GM12873 (cell line): ENCODE measurements around the gene PCYT2.

Experiments
- CTCF ChIP-seq: IDR thresholded peaks from 2 replicates; pipeline ENCODE4 v1.5.1; 2012; ENCODE audit warnings: low read depth, mild to moderate bottlenecking, moderate library complexity, low read length, control low read depth; ENCODE audit not compliant: insufficient read depth; ENCODE audit errors: missing control alignments

The PCYT2 gene

DNA sequence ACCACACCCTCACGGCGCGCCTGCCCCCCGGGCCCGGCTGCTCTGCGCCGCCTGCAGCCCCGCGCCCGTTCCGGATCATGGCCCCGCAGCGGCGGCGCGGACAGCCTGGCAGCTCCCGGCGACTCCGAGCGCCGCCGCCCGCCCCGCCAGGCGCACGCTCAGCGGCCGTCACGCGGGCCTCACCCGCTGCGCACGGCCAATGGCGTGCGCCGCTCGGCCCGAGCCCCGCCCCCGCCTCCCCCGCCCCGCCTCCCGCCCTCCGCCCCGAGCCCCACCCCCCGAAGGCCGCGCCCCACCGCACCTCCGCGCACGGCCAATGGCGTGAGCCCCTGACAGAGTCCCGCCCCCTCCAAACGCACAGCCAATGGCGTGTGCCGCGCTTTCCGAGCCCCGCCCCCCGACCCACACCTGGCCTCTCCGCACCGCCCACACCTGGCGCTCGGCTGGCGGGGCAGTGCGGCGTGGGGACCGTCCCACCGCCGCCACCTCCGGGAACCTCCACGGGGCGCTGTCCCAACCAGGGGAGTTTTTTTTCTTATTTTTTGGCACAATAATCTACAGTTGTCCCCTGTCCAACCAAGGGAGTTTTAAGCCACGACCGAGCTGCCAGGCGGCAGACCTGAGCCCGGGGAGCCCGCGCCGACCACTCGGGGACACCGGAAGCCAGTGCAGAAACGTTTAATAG, at the start of gene PCYT2:
Gene PCYT2, minus strand, starts transcription at position 123 of the 685 bp plus-strand sequence. Its CDS starts 44 bp downstream, at position 79.
- peak; percentile 12 for TF ChIP-seq CTCF

DNA sequence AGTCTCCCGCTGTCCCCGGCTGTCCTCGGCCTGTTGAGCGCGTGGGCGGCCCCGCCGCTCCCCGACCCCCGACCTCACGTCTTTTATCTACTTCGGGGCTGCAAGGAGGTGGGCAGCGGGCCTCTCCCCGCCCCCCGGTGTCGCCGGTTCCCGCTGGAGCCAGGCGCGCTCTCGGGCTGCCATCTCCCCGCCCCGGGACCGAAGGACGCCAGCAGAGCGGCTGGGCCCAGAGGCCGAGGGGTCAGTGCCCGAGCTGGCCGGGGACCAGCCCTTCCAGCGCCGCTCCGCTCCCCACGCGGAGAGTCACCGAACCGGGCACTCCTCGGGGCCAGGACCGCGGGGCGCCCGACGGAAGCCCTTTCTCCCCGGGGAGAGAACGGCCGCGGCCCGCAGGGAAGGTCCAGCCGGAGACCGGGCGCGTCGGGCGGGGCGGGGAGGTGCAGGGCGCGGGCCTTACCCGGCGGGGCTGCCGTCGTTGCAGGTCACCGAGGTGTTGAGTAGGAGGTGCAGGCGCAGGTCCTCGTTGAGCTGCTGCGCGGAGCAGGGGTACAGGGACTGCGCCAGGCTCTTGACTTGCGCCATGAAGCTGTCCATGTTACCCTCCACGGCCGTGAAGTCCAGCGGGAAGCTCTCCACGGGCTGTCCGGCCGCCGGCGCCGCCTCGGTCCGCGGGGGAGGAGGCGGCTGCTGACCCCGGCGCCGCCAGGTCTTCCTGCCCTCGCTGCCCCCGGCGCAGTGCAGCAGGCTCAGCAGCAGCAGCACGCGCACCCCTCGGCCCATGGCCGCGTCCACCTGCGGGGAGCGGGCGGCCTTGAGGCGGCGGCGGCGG, 49.1 kb upstream of the PCYT2 start:
- TF ChIP-seq CTCF = no peak

DNA sequence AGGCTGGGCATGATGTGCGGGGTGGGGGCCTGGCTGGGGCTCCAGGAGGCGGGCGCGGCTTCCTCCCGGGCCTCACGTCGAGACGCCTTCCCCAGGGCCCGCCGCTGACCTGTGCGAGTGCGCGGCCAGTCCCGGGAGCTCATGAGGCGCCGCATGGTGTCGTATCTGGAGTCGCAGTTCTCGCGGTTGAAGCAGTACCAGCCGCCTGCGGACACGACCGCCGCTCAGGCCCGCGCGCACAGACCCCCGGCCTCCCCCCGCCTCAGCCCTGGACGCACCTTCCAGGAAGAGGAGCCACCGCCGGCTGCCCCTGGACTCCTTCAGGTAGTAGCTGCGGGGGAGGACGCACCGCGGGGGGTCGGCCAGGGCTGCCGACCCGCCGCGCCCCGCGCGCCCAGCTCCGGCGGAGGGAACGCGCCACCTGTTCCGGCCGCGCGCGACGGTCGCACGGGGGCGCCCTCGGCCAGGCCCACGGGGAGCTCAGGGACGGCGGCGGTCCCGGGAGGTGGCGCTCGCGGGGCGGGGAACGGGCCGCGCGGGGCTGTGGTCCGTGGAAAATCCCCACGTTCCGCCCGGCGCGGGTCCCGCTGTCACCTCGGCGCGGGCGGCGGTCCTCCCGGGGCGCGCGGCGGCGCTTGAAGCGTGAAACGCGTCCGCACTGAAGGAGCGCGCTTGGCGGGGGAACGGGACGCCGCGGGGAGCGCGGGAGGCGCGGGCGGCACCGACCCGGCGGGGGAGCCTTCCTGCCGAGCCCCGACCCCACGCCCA, 48.3 kb upstream of the PCYT2 start:
- peak; percentile 79 for TF ChIP-seq CTCF

GRCh38 chr17:81958633-81959342, 47.6 kb upstream of the PCYT2 start:
- TF ChIP-seq CTCF = no peak

DNA sequence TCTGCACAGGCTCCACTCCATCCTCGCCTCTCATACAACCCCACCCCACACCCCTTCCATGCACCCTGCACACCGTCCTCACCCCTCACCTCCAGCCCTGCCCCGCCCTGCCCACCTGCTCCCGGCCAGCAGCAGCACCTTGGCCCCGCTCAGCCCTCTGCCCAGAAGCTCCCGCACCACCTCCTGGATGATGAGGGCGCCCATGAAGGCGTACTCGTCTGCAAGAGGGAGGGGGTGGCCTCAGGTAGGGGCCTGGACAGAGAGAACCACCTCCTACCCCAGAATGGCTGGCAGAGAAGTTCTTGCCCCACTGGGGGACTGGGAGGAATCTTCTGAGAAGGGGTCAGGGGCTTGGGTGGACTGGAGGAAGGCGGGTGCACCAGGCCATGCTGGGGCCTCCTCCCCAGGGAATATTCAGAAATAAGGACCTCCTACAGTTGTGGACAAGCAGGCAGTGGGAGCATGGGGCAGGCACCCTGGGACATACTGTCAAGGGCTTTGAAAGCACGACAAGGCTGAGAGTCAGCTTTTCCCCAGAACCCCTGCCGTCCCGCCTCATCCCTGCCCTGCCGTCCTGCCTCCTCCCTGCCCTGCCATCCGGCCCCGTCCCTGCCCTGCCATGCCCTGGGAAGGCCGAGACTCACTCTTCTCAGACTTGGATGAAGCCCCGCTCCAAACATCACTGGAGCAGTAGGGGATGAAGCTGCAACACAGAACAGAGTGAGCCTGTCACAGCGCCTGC, 46.7 kb upstream of the PCYT2 start:
- TF ChIP-seq CTCF = no peak

- no peak for TF ChIP-seq CTCF
Observed at GRCh38 chr17:81956607-81957589, 45.7 kb upstream of the PCYT2 start.
